ENCODE results near the gene ADM5. TPM values are rescaled to one million over a fixed set of nuclear protein-coding genes. Genes with fewer than 3 reads are reported as not detected.

ADM5 gene
- total RNA-seq, 1 experiment from 2014 or later, result 13.5 TPM

DNA sequence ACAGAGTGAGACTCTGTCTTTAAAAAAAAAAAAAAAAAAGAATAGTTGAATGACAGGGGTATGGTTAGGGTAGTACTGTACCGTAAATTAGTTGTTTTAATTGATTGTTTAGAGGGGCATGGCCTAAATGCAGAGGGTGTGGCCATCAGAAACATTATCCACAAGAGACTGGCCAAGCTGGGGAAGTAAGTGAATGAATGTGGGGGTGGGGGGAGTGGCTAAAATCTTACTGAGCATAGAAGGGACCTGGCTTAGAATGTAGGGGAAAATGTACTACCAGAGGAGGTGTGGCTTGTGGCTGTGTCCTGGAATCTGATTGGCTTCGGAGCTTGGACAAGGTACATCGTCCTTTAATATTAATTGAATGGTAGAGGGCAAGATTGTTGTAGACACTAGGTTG, 19.9 kb upstream of the ADM5 start:
- Histone ChIP-seq H3K4me1 (ENCODE audit: insufficient read depth, low read length) (no peaks in the 10 kb centered on the region), H3K18ac (ENCODE audit: insufficient read length, low read depth, low read length) (no peak overlapping the region), H4K5ac (ENCODE audit: insufficient read length, low read depth, low read length) (no peak overlapping the region), H3K27me3 (ENCODE audit: insufficient read depth, low read length) (no peaks in the 10 kb centered on the region), H2BK120ac (ENCODE audit: low read depth, low read length, poor library complexity, severe bottlenecking) (no peak overlapping the region), H2AK5ac (ENCODE audit: insufficient read length, low read length) (no peak overlapping the region), H3K4ac (ENCODE audit: low read depth, low read length) (no peak overlapping the region), H4K8ac (replicated peaks; ENCODE audit: insufficient read length, low read depth, low read length) (no peak overlapping the region), H3K9me3 (ENCODE audit: control insufficient read depth, low read depth, low read length) (no peaks in the 10 kb centered on the region), H3K9ac (ENCODE audit: extremely low read depth, insufficient read length, low read length) (no peak overlapping the region), H3K27ac (ENCODE audit: insufficient read length, low read depth, low read length) (no peak overlapping the region), H2AFZ (ENCODE audit: low read length) (no peak overlapping the region), H4K20me1 (ENCODE audit: control insufficient read depth, insufficient read depth, insufficient read length) (no peaks in the 10 kb centered on the region), H2BK15ac (ENCODE audit: low read depth, low read length) (no peak overlapping the region), H4K91ac (ENCODE audit: insufficient read length, low read depth, low read length) (no peak overlapping the region), H2BK20ac (ENCODE audit: low read depth, low read length, poor library complexity, severe bottlenecking) (no peak overlapping the region), H3K23ac (ENCODE audit: insufficient read length, low read depth, low read length) (no peak overlapping the region), H3K56ac (ENCODE audit: insufficient read length, low read depth, low read length) (no peak overlapping the region), H3K14ac (ENCODE audit: insufficient read depth, low read length) (no peak overlapping the region), H3T11ph (ENCODE audit: low read length) (no peak overlapping the region), H2BK5ac (ENCODE audit: insufficient read length, low read length) (no peak overlapping the region), H3K79me1 (ENCODE audit: insufficient read depth, low read depth, low read length, poor library complexity, severe bottlenecking) (peaks cover 11% of the 10 kb centered on the region), H3K79me2 (ENCODE audit: insufficient read depth, low read length) (peaks cover 5% of the 10 kb centered on the region; the same call in 1 of the 2 replicates), H2BK12ac (ENCODE audit: insufficient read length, low read depth, low read length) (no peak overlapping the region), H3K23me2 (ENCODE audit: insufficient read length, low read depth, low read length, poor library complexity, severe bottlenecking) (peaks cover 16% of the 10 kb centered on the region), H3K4me2 (ENCODE audit: insufficient read depth, insufficient read length, low read length) (no peak overlapping the region)
- H3K9me3 Mint-ChIP-seq, result peaks cover 0 to 1% of the 10 kb centered on the region in 2 experiments; a peak in 2 of 5 replicates
- H3K4me1 Mint-ChIP-seq, result peaks cover 18 to 31% of the 10 kb centered on the region in 2 experiments
- peaks cover 22 to 48% (median 42%) of the 10 kb centered on the region in 3 experiments; a peak in 6 of 7 replicates for H3K36me3 Mint-ChIP-seq (ENCODE audit: insufficient read depth in 1 of 3, low read depth in 3 of 3)
- WGBS (ENCODE audit: extremely low coverage, insufficient read length, low lambda C conversion rate), result no CpG with 5 or more reads among the region's 3 CpGs
- TF ChIP-seq, protein P1, sequence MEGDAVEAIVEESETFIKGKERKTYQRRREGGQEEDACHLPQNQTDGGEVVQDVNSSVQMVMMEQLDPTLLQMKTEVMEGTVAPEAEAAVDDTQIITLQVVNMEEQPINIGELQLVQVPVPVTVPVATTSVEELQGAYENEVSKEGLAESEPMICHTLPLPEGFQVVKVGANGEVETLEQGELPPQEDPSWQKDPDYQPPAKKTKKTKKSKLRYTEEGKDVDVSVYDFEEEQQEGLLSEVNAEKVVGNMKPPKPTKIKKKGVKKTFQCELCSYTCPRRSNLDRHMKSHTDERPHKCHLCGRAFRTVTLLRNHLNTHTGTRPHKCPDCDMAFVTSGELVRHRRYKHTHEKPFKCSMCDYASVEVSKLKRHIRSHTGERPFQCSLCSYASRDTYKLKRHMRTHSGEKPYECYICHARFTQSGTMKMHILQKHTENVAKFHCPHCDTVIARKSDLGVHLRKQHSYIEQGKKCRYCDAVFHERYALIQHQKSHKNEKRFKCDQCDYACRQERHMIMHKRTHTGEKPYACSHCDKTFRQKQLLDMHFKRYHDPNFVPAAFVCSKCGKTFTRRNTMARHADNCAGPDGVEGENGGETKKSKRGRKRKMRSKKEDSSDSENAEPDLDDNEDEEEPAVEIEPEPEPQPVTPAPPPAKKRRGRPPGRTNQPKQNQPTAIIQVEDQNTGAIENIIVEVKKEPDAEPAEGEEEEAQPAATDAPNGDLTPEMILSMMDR (conservative IDR thresholded peaks at IDR 0.05), result no peak
- peak overlapping the region; percentile 8 to 45 (median 34); a peak in 2 of 7 replicates for H3K27ac Mint-ChIP-seq
- peaks cover 3% of the 10 kb centered on the region for H3K27me3 Mint-ChIP-seq (ENCODE audit: low read depth)
- peak overlapping the region in 1 of 2 experiments; percentile 31; a peak in 2 of 5 replicates for H3K4me3 Mint-ChIP-seq
- DNase-seq, result no peak

All from H9 (cell line).